ENCODE data around the gene OR52E5. TPM values are rescaled to one million over a fixed set of nuclear protein-coding genes. Genes with fewer than 3 reads are reported as not detected.

The OR52E5 gene
- total RNA-seq, 2 donors from 2014 or later, result not detected

GRCh38 chr11:5930614-5931013 is 37.6 kb downstream of the OR52E5 start:
- intact Hi-C loops (cut with DNase I, micrococcal nuclease), result no loop called here
- no peak for DNase-seq
- ATAC-seq, result no peak

- no peak for ATAC-seq
- intact Hi-C loops (cut with DNase I, micrococcal nuclease), result no loop called here
Observed at GRCh38 chr11:5931061-5931460, 38.1 kb downstream of the OR52E5 start.

GRCh38 chr11:5932671-5933070 is 39.7 kb downstream of the OR52E5 start:
- intact Hi-C loops (cut with DNase I, micrococcal nuclease), result no loop called here
- ATAC-seq, result no peak
- DNase-seq, result no peak

More at GRCh38 chr11:5931061-5931460, 38.1 kb downstream of the OR52E5 start:
- no peak for DNase-seq

- ATAC-seq (no peak), DNase-seq (no peak)
- intact Hi-C loops (cut with DNase I, micrococcal nuclease), result no loop called here
Observed at GRCh38 chr11:5933116-5933515, 40.1 kb downstream of the OR52E5 start.

- no peak for ATAC-seq
- intact Hi-C loops (cut with DNase I, micrococcal nuclease), result no loop called here
- DNase-seq, result no peak
Observed at GRCh38 chr11:5937868-5938602, 45.0 kb downstream of the OR52E5 start.

GRCh38 chr11:5938603-5938965 is 45.6 kb downstream of the OR52E5 start:
- intact Hi-C loops (cut with DNase I, micrococcal nuclease), result no loop called here
- ATAC-seq (no peak), DNase-seq (no peak)

GRCh38 chr11:5940748-5941147 is 47.7 kb downstream of the OR52E5 start:
- no peak for ATAC-seq
- intact Hi-C loops (cut with DNase I, micrococcal nuclease), result no loop called here
- DNase-seq, result no peak

GRCh38 chr11:5941951-5942350 is 48.9 kb downstream of the OR52E5 start, which contains the start of gene OR56A3:
Gene OR56A3, plus strand, starts transcription at chr11:5942251. Its CDS starts 5,096 bp downstream, at chr11:5947347.
- ATAC-seq, result no peak
- intact Hi-C loops (cut with DNase I, micrococcal nuclease), result no loop called here
- no peak for DNase-seq

Other genes starting within 250 kb of the OR52E5 start
- 10 to 100 TPM; 17.6 TPM for gene TRIM5, start 208.1 kb upstream of the OR52E5 start, total RNA-seq
- gene TRIM22, start 203.4 kb upstream of the OR52E5 start, total RNA-seq, result 10 to 100 TPM; 21.0 to 25.2 TPM
- gene OR56B1, start 156.8 kb upstream of the OR52E5 start, total RNA-seq, result not detected
- not detected for gene OR52N4, start 139.0 kb upstream of the OR52E5 start, total RNA-seq
- gene OR52N5, start 109.9 kb upstream of the OR52E5 start, total RNA-seq, result not detected
- gene OR52N1, start 101.9 kb upstream of the OR52E5 start, total RNA-seq, result not detected
- not detected for gene OR52N2, start 84.3 kb upstream of the OR52E5 start, total RNA-seq
- not detected for gene OR52E6, start 51.3 kb upstream of the OR52E5 start, total RNA-seq
- not detected for gene OR52E8, start 35.5 kb upstream of the OR52E5 start, total RNA-seq
- gene OR52E4, start 12.6 kb upstream of the OR52E5 start, total RNA-seq, result not detected
- gene OR56A3, start 49.0 kb downstream of the OR52E5 start, total RNA-seq, result not detected
- gene OR56A5, start 75.3 kb downstream of the OR52E5 start, total RNA-seq, result not detected
- not detected for gene OR52L1, start 93.8 kb downstream of the OR52E5 start, total RNA-seq
- under 1 TPM in 1 of 2 donors, not detected in 1; 0.12 TPM for gene OR56A4, start 113.7 kb downstream of the OR52E5 start, total RNA-seq
- under 1 TPM in 1 of 2 donors, not detected in 1; 0.03 TPM for gene OR56A1, start 137.6 kb downstream of the OR52E5 start, total RNA-seq
- gene OR56B4, start 214.5 kb downstream of the OR52E5 start, total RNA-seq, result not detected

Data from left colon (tissue), 2 donors.